NCI-H526 (cell line): ENCODE results near the gene NOP16.

Experiments
- DNase-seq, 2 experiments: peaks; one replicate each; lab custom pipeline; 2025; lab: John Stamatoyannopoulos, UW

The NOP16 gene

GRCh38 chr5:176359658-176360057 lies 28.7 kb downstream of the NOP16 start:
- no peak for DNase-seq

- DNase-seq, result no peak
Measured at GRCh38 chr5:176356179-176356566, 32.2 kb downstream of the NOP16 start.

DNA sequence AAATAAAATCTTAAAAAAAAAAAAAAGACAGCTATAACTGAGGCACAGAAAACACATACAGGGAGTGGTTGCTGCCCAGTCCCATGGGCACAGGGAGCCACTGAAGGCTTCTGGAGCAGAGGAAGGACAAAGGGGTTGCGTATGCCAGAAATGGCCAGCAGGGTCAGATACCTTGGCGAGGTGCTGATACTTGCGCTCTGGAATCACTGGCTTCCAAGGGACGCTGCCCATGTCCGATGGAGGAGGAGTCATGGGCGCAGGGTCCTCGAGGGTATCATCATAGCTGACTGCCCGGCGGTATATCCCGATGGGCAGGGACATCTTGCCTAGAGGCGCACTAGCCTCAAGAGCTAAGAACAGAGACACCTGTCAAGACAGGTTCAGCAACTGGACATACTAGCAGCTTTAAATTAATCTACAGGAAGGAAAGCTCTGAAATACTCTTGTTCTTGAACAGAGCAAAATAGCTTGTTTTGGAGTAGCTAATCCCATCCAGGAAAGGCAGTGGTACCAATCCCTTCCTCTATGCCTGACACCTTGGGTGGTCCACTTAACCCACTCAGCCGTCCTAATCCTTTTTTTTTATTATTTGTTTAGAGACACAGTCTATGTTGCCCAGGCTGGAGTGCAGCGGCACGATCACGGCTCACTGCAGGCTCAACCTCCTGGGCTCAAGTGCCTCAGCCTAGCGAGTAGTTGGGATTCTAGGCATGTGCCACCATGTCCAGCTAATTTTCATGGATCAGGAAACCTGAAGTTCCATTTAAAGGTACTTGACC lies 32.8 kb downstream of the NOP16 start:
- DNase-seq, result peak in 1 of 2 experiments; percentile 3

- DNase-seq, result no peak
Measured at GRCh38 chr5:176353533-176353932, 34.9 kb downstream of the NOP16 start.

GRCh38 chr5:176352116-176352878 lies 36.1 kb downstream of the NOP16 start:
- DNase-seq, result no peak

GRCh38 chr5:176350416-176350815 lies 38.0 kb downstream of the NOP16 start:
- no peak for DNase-seq

- no peak for DNase-seq
Measured at GRCh38 chr5:176342766-176343458, 45.5 kb downstream of the NOP16 start.

DNA sequence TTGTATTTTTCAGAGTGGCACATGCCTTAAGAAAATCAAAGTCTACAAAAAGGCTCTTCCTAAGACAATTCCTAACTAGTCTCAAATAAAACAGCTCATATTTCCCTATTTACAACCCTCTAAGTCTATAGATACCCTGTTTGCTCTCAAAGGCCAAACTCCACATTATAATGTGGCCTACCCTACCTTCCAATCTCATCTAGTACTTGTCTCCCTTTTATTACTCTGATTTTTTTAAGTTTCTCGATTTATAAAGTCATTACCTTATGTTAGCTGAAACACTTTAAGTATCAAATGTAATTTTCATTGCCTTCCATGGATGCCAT lies 46.3 kb downstream of the NOP16 start:
- DNase-seq, result no peak

DNA sequence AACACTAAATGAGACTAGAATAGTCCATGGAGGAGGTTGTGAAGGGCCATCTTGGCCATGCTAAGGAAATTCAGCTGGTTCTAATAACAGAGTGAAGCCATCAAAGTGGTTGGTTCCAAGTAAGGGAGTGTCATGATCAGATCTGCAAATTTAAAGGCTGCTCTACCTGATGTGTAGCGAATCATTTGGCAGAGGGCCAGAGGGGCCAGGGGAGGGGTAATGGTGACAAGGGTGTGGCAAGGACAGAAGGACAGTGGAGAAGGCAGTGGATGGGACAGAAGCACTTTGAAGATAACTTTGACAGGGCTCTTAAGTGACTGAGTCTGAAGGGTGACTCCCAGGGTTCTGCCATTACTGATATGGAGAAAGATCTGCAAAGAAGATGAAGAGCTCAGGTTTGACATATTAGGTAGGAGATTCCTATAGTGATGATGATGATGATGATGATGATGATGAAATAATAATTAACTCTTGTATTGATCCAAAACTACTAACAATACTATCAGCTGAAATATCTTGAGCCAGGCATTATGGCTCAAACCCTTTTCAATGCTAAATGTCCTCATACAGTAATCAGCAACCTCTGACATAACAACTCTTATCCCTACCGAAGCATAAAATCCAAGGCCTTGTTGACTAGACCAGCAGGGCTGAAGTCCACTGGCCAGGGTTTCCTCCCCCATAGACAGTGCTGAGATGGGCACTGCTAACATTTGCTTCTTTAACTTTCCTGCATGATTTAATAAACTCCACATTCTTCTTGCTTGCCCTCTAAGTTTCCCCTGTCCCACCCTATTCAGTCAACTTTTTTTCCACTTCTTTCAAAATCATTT lies 46.9 kb downstream of the NOP16 start:
- no peak for DNase-seq

GRCh38 chr5:176339304-176339703 lies 49.1 kb downstream of the NOP16 start:
- no peak for DNase-seq

GRCh38 chr5:176337913-176338312 lies 50.5 kb downstream of the NOP16 start:
- DNase-seq, result no peak

DNA sequence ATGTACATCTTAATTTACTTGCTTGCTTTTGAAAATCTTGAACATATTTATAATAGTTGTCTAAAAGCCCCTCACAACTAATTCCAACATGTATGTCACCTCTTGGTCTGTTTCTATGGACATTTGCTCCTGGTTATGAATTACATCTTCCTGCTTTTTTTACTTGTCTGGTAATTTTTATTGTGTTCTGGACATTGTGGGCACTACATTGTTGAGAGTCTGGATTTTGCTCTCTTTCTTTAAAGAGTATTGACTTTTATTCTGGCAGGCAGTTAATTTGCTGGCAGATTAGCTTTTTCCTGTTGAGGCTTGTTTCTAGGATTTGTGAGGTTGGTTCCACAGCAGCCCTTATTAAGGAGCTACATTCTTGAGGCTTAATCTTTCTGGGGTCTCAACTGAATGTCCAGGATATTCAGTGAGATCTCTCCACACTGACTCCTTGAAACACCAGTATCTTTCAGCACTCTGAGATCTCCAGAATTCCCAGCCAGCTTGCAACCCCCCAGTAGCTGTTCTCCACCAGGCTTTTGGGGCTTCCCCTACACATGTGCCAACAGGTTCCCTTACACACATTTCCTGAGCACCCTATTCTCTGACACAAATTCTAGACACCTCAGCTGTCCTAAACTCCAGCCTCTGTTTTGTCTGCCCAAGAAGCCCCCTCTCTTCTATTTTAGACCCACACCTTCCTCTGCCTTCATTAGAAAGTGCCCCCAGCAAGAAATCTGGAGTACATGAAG lies 54.2 kb downstream of the NOP16 start:
- no peak for DNase-seq
